ENCODE measurements around the gene CILP. TPM values are rescaled to one million over a fixed set of nuclear protein-coding genes. Genes with fewer than 3 reads are reported as not detected.
"Not testable (repeated sequence)": the region's sequence is repeated elsewhere in the genome, so short reads cannot be mapped to it uniquely, and the experiment has no call there.

The CILP gene
- total RNA-seq, 2 experiments from 2014 or later, result 0.06 TPM; not detected in 1

- TF ChIP-seq EZH2phosphoT487 (IDR thresholded peaks at IDR 0.05; ENCODE audit: borderline replicate concordance, low read depth, low read length) (no peak), CTCF (conservative IDR thresholded peaks at IDR 0.05; ENCODE audit: low read length) (no peak)
- POLR2A ChIA-PET, result interaction anchor here (0.9 kb wide), 1 partner anchor 270 kb away, joined by 3 read pairs; no protein-coding TSS in a partner anchor
Measured at GRCh38 chr15:65246026-65246714, 34.9 kb upstream of the CILP start.

GRCh38 chr15:65245096-65245856 lies 34.0 kb upstream of the CILP start:
- no TSS peak for BruUV-seq (replicated peaks)
- DNase-seq (ENCODE audit: low spot score), result no peak
- Histone ChIP-seq H3K4me2 (ENCODE audit: low read length) (no peak overlapping the region), H3K4me1 (ENCODE audit: insufficient read depth, low read length, poor library complexity, severe bottlenecking) (no peaks in the 10 kb centered on the region), H3K36me3 (ENCODE audit: insufficient read depth, low read length) (no peaks in the 10 kb centered on the region), H3K79me2 (ENCODE audit: insufficient read depth, low read depth, low read length) (no peaks in the 10 kb centered on the region), H3K4me3 (ENCODE audit: low read depth, low read length, poor library complexity, severe bottlenecking) (no peak overlapping the region), H3K9me2 (ENCODE audit: insufficient read depth, low read length) (no peaks in the 10 kb centered on the region), H4K20me1 (ENCODE audit: insufficient read depth, low read length) (no peaks in the 10 kb centered on the region), H3K9me3 (ENCODE audit: low read length) (no peaks in the 10 kb centered on the region), H3K27ac (ENCODE audit: low read depth, low read length, poor library complexity, severe bottlenecking) (no peak overlapping the region), H2AFZ (ENCODE audit: low read length) (no peak overlapping the region)
- POLR2A ChIA-PET, result interaction anchor here (0.9 kb wide), 1 partner anchor 269 kb away, joined by 3 read pairs; no protein-coding TSS in a partner anchor
- no peak for TF ChIP-seq EZH2phosphoT487 (IDR thresholded peaks at IDR 0.05; ENCODE audit: borderline replicate concordance, low read depth, low read length)
- TF ChIP-seq CTCF (conservative IDR thresholded peaks at IDR 0.05; ENCODE audit: low read length), result no peak
- CTCF ChIA-PET (ENCODE audit: unreplicated experiment), result no interaction called here
- intact Hi-C loops (cut with micrococcal nuclease; ENCODE audit: unreplicated experiment), result no loop called here

More at GRCh38 chr15:65246026-65246714, 34.9 kb upstream of the CILP start:
- no peak overlapping the region for H3K4me3 ChIP-seq (ENCODE audit: low read depth, low read length, poor library complexity, severe bottlenecking)
- H2AFZ ChIP-seq (ENCODE audit: low read length), result no peak overlapping the region
- no peak for DNase-seq (ENCODE audit: low spot score)
- no peaks in the 10 kb centered on the region for H3K4me1 ChIP-seq (ENCODE audit: insufficient read depth, low read length, poor library complexity, severe bottlenecking)
- intact Hi-C loops (cut with micrococcal nuclease; ENCODE audit: unreplicated experiment), result no loop called here
- no peak overlapping the region for H3K27ac ChIP-seq (ENCODE audit: low read depth, low read length, poor library complexity, severe bottlenecking)
- no peaks in the 10 kb centered on the region for H4K20me1 ChIP-seq (ENCODE audit: insufficient read depth, low read length)
- CTCF ChIA-PET (ENCODE audit: unreplicated experiment), result no interaction called here
- no peaks in the 10 kb centered on the region for H3K9me2 ChIP-seq (ENCODE audit: insufficient read depth, low read length)
- H3K4me2 ChIP-seq (ENCODE audit: low read length), result no peak overlapping the region
- H3K79me2 ChIP-seq (ENCODE audit: insufficient read depth, low read depth, low read length), result no peaks in the 10 kb centered on the region
- no TSS peak for BruUV-seq (replicated peaks)
- H3K36me3 ChIP-seq (ENCODE audit: insufficient read depth, low read length), result no peaks in the 10 kb centered on the region
- no peaks in the 10 kb centered on the region for H3K9me3 ChIP-seq (ENCODE audit: low read length)

GRCh38 chr15:65244638-65245037 lies 33.4 kb upstream of the CILP start:
- no peaks in the 10 kb centered on the region for H3K4me1 ChIP-seq (ENCODE audit: insufficient read depth, low read length, poor library complexity, severe bottlenecking)
- intact Hi-C loops (cut with micrococcal nuclease; ENCODE audit: unreplicated experiment), result no loop called here
- no peaks in the 10 kb centered on the region for H4K20me1 ChIP-seq (ENCODE audit: insufficient read depth, low read length)
- H3K79me2 ChIP-seq (ENCODE audit: insufficient read depth, low read depth, low read length), result no peaks in the 10 kb centered on the region
- no peak overlapping the region for H3K4me3 ChIP-seq (ENCODE audit: low read depth, low read length, poor library complexity, severe bottlenecking)
- H3K36me3 ChIP-seq (ENCODE audit: insufficient read depth, low read length), result no peaks in the 10 kb centered on the region
- no peak overlapping the region for H2AFZ ChIP-seq (ENCODE audit: low read length)
- no peak for DNase-seq (ENCODE audit: low spot score)
- H3K4me2 ChIP-seq (ENCODE audit: low read length), result no peak overlapping the region
- CTCF ChIA-PET (ENCODE audit: unreplicated experiment), result no interaction called here
- H3K9me2 ChIP-seq (ENCODE audit: insufficient read depth, low read length), result no peaks in the 10 kb centered on the region
- POLR2A ChIA-PET, result no interaction called here
- H3K27ac ChIP-seq (ENCODE audit: low read depth, low read length, poor library complexity, severe bottlenecking), result no peak overlapping the region
- TF ChIP-seq CTCF (conservative IDR thresholded peaks at IDR 0.05; ENCODE audit: low read length), result no peak
- TF ChIP-seq EZH2phosphoT487 (IDR thresholded peaks at IDR 0.05; ENCODE audit: borderline replicate concordance, low read depth, low read length), result no peak
- no peaks in the 10 kb centered on the region for H3K9me3 ChIP-seq (ENCODE audit: low read length)
- BruUV-seq (replicated peaks), result no TSS peak

GRCh38 chr15:65236443-65236842 lies 25.2 kb upstream of the CILP start:
- H3K27ac ChIP-seq (ENCODE audit: low read depth, low read length, poor library complexity, severe bottlenecking); intact Hi-C loops (cut with micrococcal nuclease; ENCODE audit: unreplicated experiment); H2AFZ ChIP-seq (ENCODE audit: low read length); H3K79me2 ChIP-seq (ENCODE audit: insufficient read depth, low read depth, low read length); H3K9me2 ChIP-seq (ENCODE audit: insufficient read depth, low read length); H4K20me1 ChIP-seq (ENCODE audit: insufficient read depth, low read length); H3K4me1 ChIP-seq (ENCODE audit: insufficient read depth, low read length, poor library complexity, severe bottlenecking); H3K36me3 ChIP-seq (ENCODE audit: insufficient read depth, low read length); CTCF ChIA-PET (ENCODE audit: unreplicated experiment); H3K9me3 ChIP-seq (ENCODE audit: low read length); H3K4me3 ChIP-seq (ENCODE audit: low read depth, low read length, poor library complexity, severe bottlenecking); DNase-seq (ENCODE audit: low spot score); H3K4me2 ChIP-seq (ENCODE audit: low read length); BruUV-seq (replicated peaks): not testable (repeated sequence)
- POLR2A ChIA-PET, result interaction anchor here (0.7 kb wide), 2 partner anchors 11 to 53 kb away, joined by 3 to 4 read pairs; no protein-coding TSS in a partner anchor

All from OCI-LY7 (cell line).